MM.1S (cell line): ENCODE data around the gene HSPA1A.

Source experiments
- DNase-seq: peaks from one replicate; pipeline ENCODE4 v3.0.0-alpha.2; 2015
- H2AFZ ChIP-seq: fragments of 300-600 bp; sonication (generic); 2 replicates; pipeline ENCODE4 v1.6.0; 2016; ENCODE audit warnings: antibody characterized with exemption, low read length
- H3F3A ChIP-seq: fragments of 300-600 bp; sonication (generic); 2 replicates; pipeline ENCODE4 v1.6.1; 2016; ENCODE audit warnings: mild to moderate bottlenecking, antibody characterized with exemption, low read length, moderate library complexity, mixed read lengths; ENCODE audit not compliant: insufficient read depth
- H3K27ac ChIP-seq: fragments of 300-600 bp; sonication (generic); 2 replicates; pipeline ENCODE4 v1.5.1; 2016; ENCODE audit warnings: mild to moderate bottlenecking, low read length
- H3K27me3 ChIP-seq: fragments of 300-600 bp; sonication (generic); replicated peaks from 2 replicates; pipeline ENCODE4 v1.6.0; 2016; ENCODE audit warnings: low read length; ENCODE audit not compliant: insufficient read depth
- H3K36me3 ChIP-seq: fragments of 300-600 bp; sonication (generic); replicated peaks from 2 replicates; pipeline ENCODE4 v1.6.1; 2016; ENCODE audit warnings: mild to moderate bottlenecking, low read length, mixed read lengths; ENCODE audit not compliant: insufficient read depth
- H3K4me1 ChIP-seq: fragments of 300-600 bp; sonication (generic); 2 replicates; pipeline ENCODE4 v1.6.1; 2016; ENCODE audit warnings: low read length, mixed read lengths
- H3K4me2 ChIP-seq: fragments of 300-600 bp; sonication (generic); 2 replicates; pipeline ENCODE4 v1.6.0; 2016; ENCODE audit warnings: low read depth, low read length
- H3K4me3 ChIP-seq: fragments of 300-600 bp; sonication (generic); 2 replicates; pipeline ENCODE4 v1.5.1; 2016; ENCODE audit warnings: low read length, mixed read lengths
- H3K79me2 ChIP-seq: fragments of 300-600 bp; sonication (generic); 2 replicates; pipeline ENCODE4 v1.6.1; 2016; ENCODE audit warnings: mixed run types, low read length, mixed read lengths
- H3K9ac ChIP-seq: fragments of 300-600 bp; sonication (generic); 2 replicates; pipeline ENCODE4 v1.6.1; 2016; ENCODE audit warnings: low read length, mixed read lengths
- H3K9me2 ChIP-seq: fragments of 300-600 bp; sonication (generic); replicated peaks from 2 replicates; pipeline ENCODE4 v1.6.1; 2016; ENCODE audit warnings: mild to moderate bottlenecking, low read length, mixed read lengths; ENCODE audit not compliant: insufficient read depth
- H3K9me3 ChIP-seq: fragments of 300-600 bp; sonication (generic); replicated peaks from 2 replicates; pipeline ENCODE4 v1.6.1; 2016; ENCODE audit warnings: mild to moderate bottlenecking, low read length, mixed read lengths; ENCODE audit not compliant: insufficient read depth
- H4K20me1 ChIP-seq: fragments of 300-600 bp; sonication (generic); 2 replicates; pipeline ENCODE4 v1.6.1; 2016; ENCODE audit warnings: mild to moderate bottlenecking, low read length, moderate library complexity, mixed read lengths; ENCODE audit not compliant: insufficient read depth
- EZH2 ChIP-seq: fragments of 300-600 bp; sonication (generic); optimal IDR thresholded peaks from 2 replicates; pipeline ENCODE3; 2017; ENCODE audit warnings: low read depth, mild to moderate bottlenecking, antibody characterized with exemption, low read length, mixed read lengths
- EZH2phosphoT487 ChIP-seq: fragments of 300-600 bp; sonication (generic); IDR thresholded peaks from 2 replicates; pipeline ENCODE4 v1.6.1; 2018; ENCODE audit warnings: antibody characterized with exemption, low read length
- TF ChIP-seq, protein P1 (sequence below): fragments of 300-600 bp; sonication (generic); IDR thresholded peaks from 2 replicates; pipeline ENCODE4 v1.5.1; 2016; ENCODE audit warnings: antibody characterized with exemption, low read length, mixed read lengths

HSPA1A gene

DNA sequence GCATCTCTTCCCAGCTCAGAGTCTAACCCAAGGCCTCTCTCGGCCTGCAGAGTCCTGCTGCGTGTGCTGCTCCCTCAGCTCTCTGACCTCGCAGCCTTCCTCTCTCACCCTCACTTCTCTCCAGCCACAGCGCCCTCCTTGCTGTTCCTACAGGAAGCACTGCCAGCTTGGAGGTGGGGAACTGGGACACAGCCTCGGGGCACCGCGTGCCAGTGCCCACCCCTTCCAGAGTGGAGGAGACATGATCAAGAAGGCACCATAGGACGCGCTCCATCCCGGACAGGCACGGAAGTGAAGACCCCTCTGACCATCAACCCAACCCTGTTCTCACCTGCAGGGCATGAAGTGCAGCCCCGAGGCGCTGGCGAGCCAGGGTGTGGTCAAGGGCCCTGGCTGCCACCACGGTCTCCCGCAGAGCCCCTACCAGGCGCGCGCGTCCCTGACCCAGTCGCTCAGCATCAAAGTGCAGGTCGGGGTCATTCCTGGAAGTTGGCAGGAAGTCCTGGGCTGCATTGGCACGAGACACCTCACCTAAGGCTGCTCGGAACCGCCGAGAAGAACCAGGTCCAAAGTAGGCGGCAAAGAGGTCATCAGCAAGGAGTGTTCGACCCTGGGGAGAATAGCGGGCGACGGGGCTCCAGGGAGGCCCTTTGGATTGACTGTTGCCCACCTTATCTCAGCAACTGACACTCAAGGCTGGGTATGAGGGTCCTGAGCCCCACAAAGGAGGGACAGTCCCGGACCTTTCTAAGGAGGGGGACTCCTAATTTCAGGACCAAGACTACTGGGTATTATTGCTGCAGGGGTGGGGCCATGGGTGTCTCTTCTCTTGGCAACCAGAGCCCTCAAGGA is 39.5 kb upstream of the HSPA1A start:
- H3K4me3 ChIP-seq, result peak overlapping the region; percentile 59
- DNase-seq, result no peak
- no peaks in the 10 kb centered on the region for H4K20me1 ChIP-seq
- peak overlapping the region; percentile 96 for H3K27ac ChIP-seq
- 0 out of 2 replicates have a peak, but pooled peaks cover 3% of the 10 kb centered on the region for H3K36me3 ChIP-seq
- H3K4me1 ChIP-seq, result peaks cover 30% of the 10 kb centered on the region
- peaks cover 20% of the 10 kb centered on the region for H3K79me2 ChIP-seq
- H2AFZ ChIP-seq, result no peak overlapping the region; the same call in 1 of the 2 replicates
- H3F3A ChIP-seq, result peaks cover 36% of the 10 kb centered on the region
- H3K9me2 ChIP-seq, result no peaks in the 10 kb centered on the region
- peak overlapping the region; percentile 99 for H3K4me2 ChIP-seq
- H3K9me3 ChIP-seq, result no peaks in the 10 kb centered on the region
- no peak for TF ChIP-seq EZH2
- TF ChIP-seq, protein P1, sequence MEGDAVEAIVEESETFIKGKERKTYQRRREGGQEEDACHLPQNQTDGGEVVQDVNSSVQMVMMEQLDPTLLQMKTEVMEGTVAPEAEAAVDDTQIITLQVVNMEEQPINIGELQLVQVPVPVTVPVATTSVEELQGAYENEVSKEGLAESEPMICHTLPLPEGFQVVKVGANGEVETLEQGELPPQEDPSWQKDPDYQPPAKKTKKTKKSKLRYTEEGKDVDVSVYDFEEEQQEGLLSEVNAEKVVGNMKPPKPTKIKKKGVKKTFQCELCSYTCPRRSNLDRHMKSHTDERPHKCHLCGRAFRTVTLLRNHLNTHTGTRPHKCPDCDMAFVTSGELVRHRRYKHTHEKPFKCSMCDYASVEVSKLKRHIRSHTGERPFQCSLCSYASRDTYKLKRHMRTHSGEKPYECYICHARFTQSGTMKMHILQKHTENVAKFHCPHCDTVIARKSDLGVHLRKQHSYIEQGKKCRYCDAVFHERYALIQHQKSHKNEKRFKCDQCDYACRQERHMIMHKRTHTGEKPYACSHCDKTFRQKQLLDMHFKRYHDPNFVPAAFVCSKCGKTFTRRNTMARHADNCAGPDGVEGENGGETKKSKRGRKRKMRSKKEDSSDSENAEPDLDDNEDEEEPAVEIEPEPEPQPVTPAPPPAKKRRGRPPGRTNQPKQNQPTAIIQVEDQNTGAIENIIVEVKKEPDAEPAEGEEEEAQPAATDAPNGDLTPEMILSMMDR, result no peak
- TF ChIP-seq EZH2phosphoT487, result no peak
- H3K9ac ChIP-seq, result peak overlapping the region; percentile 93
- no peaks in the 10 kb centered on the region for H3K27me3 ChIP-seq

DNA sequence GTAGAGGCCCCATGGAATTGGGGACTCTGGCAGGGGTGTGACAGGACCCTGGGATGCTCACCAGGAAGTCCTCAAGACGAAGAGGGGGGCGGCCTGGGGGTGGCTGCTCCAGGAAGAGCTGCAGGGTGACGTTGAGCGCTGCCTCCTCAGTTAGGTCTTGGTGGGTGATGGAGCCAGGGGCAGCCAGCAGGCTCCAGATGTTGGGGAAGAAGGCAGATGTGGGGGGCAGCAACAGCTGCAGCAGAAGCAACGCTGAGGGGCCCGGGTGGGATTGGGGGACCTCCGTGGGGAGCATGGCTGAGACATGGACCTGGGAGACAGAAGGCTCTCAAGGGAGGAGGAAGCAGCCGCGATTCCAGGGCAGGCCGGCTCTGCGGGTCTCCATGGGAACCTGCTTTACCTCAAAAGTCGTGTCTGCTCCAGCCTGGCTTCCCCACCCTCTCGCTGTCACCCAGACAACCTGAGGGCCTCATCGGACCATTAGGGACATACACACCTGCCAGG is 38.8 kb upstream of the HSPA1A start:
- no peaks in the 10 kb centered on the region for H4K20me1 ChIP-seq
- H3K4me1 ChIP-seq, result peaks cover 30% of the 10 kb centered on the region
- TF ChIP-seq, protein P1, result no peak
- TF ChIP-seq EZH2phosphoT487, result no peak
- no peak for TF ChIP-seq EZH2
- peak overlapping the region; percentile 99 for H3K4me2 ChIP-seq
- peak overlapping the region; percentile 96 for H3K27ac ChIP-seq
- H3K79me2 ChIP-seq, result peaks cover 27% of the 10 kb centered on the region
- H3K4me3 ChIP-seq, result peak overlapping the region; percentile 59
- H2AFZ ChIP-seq, result peak overlapping the region; percentile 32; the same call in 1 of the 2 replicates
- peak overlapping the region; percentile 93 for H3K9ac ChIP-seq
- 0 out of 2 replicates have a peak, but pooled peaks cover 3% of the 10 kb centered on the region for H3K36me3 ChIP-seq
- no peak for DNase-seq
- H3K9me3 ChIP-seq, result no peaks in the 10 kb centered on the region
- peaks cover 33% of the 10 kb centered on the region for H3F3A ChIP-seq
- H3K27me3 ChIP-seq, result no peaks in the 10 kb centered on the region
- H3K9me2 ChIP-seq, result no peaks in the 10 kb centered on the region

DNA sequence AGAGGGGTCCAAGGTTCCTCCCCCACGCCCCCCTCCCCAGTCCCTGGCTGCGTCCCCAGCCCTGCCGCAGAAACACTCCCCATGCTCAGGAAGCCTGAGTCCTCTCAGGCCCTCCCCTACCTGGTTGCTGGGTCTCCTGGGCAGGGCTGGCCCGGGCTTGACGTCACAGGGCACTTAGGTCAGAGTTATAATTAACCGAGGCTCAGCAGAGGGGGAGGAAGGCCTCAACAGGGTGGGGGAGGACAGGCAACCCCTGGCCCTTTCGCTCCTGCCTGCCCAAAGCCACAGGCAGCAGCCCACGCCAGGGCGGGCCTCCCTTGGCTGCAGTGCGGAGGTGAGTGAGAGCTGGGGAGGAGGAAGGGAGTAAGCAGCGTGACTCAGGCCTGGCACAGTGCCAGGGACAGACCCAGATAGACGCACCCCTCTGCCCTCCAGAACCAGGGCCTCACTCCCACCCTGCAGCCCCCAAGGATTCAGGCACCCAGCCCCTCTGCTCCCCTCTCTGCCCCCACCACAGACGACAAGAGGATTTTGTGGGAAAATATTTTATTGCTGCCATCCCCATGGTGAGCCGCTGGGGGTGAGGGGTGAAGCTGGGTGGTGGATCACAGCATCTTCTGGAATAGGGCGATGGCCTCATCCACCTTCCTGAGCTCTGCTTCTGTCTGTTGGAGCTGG is 38.2 kb upstream of the HSPA1A start, which contains the start of gene VWA7:
TSS of gene VWA7 (minus strand) at position 340 of the 678 bp plus-strand sequence. CDS start 549 bp downstream, outside the sequence.
- peak; percentile 96 for DNase-seq
- peak within 1 kb of the TSS; percentile 96 for H3K27ac ChIP-seq

More for the DNA sequence above, 38.2 kb upstream of the HSPA1A start, which contains the start of gene VWA7:
- Histone ChIP-seq H3K27me3 (no peaks in the 10 kb centered on the region), H3K79me2 (peaks cover 32% of the 10 kb centered on the region), H2AFZ (peak within 1 kb of the TSS; percentile 32; the same call in 1 of the 2 replicates), H3K36me3 (0 out of 2 replicates have a peak, but pooled peaks cover 8% of the 10 kb centered on the region), H3F3A (peaks cover 33% of the 10 kb centered on the region), H3K4me1 (peaks cover 30% of the 10 kb centered on the region), H3K4me3 (peak within 1 kb of the TSS; percentile 59), H3K9me2 (no peaks in the 10 kb centered on the region), H3K4me2 (peak within 1 kb of the TSS; percentile 99), H3K9ac (peak within 1 kb of the TSS; percentile 93), H3K9me3 (no peaks in the 10 kb centered on the region), H4K20me1 (no peaks in the 10 kb centered on the region)
- TF ChIP-seq EZH2phosphoT487, result no peak
